HG03280 (cell line): ENCODE measurements around the gene ERCC3.
"Not testable (repeated sequence)": the region's sequence is repeated elsewhere in the genome, so short reads cannot be mapped to it uniquely, and the experiment has no call there.

ENCODE experiments used
- ATAC-seq: cut with Tn5 transposase; IDR thresholded peaks from one replicate; pipeline ENCODE4 v1.9.1; 2021; ENCODE audit warnings: mild to moderate bottlenecking, moderate library complexity; ENCODE audit not compliant: unreplicated experiment

Gene ERCC3

GRCh38 chr2:127227264-127227660 is 66.7 kb downstream of the ERCC3 start:
- ATAC-seq: not testable (repeated sequence)

GRCh38 chr2:127226520-127227263 is 67.3 kb downstream of the ERCC3 start:
- peak; percentile 89 for ATAC-seq

DNA sequence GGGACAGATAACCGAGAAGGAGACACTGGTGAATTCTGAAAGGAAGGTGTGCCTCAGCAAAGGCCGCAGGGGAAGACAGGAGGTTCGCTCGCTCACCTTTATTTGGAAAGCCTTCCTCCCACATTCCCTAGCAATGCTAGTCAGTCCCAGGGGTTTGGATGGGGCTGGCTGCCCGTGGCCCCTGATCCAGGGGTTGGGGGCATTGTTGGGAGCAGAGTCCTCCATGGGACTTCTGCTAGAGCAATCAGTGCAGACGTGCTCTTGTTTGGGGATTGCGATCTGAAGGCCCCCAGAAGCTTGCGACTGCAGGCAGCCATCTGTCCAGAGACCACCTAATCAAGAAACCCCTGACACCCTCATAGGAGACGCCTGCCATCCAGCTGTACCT is 67.8 kb downstream of the ERCC3 start:
- no peak for ATAC-seq

DNA sequence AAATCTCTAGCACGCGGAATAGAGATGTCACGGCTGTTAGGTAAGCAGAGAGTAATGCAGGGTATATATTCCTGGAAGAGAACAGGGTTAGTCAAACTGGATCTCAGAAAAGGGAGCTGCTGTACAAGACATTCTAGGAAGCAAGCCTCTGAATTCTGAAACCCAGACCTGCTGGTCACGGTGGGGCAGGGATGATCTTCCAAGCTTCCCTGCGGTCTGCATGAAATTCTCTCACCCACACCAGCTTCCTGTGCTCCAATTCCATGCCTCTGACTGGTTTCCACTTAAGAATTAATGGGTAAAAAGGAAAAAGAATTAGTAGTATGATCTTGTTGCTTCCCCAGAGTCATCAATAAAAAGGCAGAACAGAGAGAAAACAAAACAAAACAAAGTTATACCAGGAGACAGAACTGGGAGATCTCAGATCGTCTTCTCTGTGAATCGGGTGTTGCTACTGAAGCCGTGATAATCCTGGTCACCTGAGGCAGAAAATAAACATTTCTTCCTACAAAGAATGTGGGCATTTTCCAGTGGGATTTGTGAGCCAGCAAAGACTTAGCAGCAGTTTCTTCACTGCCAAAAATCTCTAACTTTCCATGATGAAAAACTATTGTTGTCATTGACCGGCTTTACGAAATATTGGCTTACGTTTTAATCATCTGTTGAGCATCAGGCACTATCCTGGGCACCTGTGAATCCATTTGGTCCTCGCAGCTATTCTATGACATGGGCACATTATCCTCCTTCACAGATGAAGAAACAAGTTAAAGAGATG is 68.6 kb downstream of the ERCC3 start:
- no peak for ATAC-seq

- ATAC-seq: not testable (repeated sequence)
Observed at GRCh38 chr2:127224135-127224534, 69.8 kb downstream of the ERCC3 start.

GRCh38 chr2:127220768-127221527 is 73.0 kb downstream of the ERCC3 start:
- ATAC-seq: no peak

DNA sequence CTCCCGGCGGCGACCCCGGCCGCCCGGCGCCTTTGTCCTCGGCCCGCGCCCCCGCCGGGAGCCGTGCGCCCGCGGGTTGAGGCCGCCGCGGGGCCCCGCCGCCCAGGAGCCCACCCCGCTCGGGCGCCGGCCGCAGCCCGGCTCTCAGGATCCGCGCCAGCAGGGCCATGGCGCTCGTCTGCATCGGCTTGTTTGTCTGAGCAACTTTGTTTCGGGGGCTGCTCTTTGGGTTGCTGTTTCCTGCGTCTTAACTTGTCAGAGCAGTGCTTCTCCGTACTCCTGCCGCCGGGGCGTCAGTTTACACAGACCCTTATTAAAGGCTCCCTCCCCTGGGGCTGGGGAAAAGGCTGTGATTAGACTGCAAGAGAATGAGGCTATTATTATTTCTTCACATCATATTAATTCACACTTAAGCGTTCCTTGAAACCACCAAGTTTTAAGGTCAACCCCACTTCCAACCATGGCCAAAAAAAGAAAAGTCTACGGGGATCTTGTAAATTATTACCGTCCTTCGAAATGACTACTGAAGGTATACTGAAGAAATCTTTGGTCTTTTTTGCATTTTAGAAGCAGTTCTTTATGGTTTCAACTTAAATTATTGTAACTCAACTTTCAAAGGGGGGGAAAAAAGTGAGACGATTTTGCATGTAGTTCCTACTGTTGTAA is 73.7 kb downstream of the ERCC3 start, which contains the start of gene CYP27C1:
CYP27C1 (minus strand) TSS at position 198 of the 666 bp plus-strand sequence; CDS start at position 169, 29 bp downstream.
- ATAC-seq: no peak

- no peak for ATAC-seq
Observed at GRCh38 chr2:127219171-127220070, 74.5 kb downstream of the ERCC3 start.

- ATAC-seq: no peak
Observed at GRCh38 chr2:127218812-127219170, 75.2 kb downstream of the ERCC3 start.

DNA sequence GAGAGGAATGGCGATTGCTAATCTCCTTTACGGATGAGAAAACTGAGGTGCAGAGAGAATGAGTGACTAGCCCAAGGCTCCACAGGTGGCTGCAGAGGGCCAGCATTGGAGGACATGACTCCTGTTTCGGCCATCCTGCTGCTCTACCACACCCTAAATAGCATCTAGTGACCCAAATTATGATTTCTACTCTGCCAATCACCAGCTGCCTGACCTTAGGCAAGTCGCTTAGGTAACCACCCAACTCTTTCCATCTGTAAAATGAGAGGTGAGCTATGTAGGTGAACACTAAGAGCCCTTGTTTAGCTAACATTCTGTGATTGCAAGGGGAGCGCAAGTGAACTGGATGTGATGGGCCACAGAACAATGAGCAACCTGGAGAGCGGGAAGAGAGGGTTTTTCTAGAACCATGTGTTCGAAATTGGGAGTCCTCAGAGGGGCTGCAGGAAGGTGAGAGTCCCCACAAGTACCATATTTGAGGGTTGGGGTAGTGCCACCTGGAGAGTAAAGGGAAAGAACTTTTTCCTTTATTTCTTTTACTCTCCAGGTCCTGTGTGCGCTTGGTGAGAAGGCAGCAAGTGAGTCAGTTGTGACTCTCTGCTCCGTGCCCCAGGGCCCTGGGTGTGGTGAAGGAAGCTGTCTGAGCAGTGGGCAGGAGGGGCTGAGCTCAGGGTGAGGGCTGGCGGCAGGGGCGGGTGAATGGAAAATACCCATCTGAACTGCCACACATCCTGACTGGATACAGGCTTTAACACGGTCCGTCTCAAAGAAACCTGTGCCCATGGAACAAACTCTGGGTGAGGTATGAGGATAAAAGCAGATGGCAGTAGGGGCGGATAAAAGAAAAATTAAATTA is 76.2 kb downstream of the ERCC3 start:
- no peak for ATAC-seq

- ATAC-seq: no peak
Observed at GRCh38 chr2:127216593-127216992, 77.4 kb downstream of the ERCC3 start.

DNA sequence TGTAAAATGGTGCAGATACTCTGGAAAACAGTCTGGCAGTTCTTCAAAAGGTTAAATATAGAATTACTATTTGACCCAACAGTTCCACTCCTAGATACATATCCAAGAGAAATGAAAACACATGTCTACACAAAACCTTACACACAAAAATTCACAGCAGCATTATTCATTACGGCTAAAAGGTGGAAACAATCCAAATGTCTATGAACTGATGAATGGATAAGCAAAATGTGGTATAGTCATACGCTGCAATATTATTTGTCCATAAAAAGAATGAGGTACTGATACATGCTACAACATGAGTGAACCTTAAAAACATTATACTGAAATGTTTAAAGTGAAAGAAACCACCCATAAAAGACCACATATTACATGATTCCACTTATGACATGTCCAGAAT is 77.8 kb downstream of the ERCC3 start:
- ATAC-seq: no peak

GRCh38 chr2:127214201-127214600 is 79.7 kb downstream of the ERCC3 start:
- ATAC-seq: not testable (repeated sequence)

DNA sequence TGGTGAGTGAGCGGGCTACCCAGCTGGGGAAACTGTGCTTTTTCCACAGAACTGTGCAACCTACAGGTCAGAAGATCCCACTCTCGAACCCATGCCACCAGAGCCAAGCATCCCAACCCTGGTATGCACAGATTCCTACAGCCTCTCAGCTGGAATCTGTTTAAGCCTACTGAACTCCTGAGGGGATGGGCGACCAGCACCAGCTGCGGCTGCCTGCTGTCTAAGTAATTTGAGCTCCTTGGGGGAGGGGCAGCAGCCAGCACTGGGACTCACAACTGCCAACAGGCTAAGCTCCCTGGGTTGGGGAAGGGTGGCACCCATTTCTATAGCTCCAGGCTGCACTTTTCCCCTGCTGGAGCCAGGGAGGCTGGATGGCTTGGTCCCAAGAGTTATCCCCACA is 85.6 kb downstream of the ERCC3 start:
- no peak for ATAC-seq
